ENCODE results near the gene BHLHA15. TPM values are rescaled to one million over a fixed set of nuclear protein-coding genes. Genes with fewer than 3 reads are reported as not detected.

Gene BHLHA15
- total RNA-seq, 2 donors from 2014 or later, result 0.71 TPM; not detected in 1

DNA sequence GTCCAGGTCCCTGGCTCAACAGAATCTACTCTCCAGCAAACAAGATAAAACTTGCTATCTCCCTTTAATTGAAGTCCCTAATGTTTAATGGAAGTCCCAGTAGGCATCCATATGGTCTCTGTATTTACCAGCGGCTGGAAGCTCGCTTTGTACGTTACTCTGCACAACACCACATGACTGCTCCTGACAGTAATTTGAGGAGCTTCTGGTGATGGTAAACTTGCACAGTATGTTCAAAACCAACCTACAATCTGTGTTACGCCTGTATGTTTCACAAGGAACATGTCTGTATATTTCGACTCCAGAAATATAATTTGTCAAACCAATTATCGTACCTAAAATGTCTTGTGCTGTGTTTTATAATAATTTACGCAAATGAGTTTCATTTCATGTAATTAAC is 45.2 kb downstream of the BHLHA15 start:
- intact Hi-C loops (cut with DNase I), result no loop called here
- no peak for DNase-seq (ENCODE audit: low spot score)

DNA sequence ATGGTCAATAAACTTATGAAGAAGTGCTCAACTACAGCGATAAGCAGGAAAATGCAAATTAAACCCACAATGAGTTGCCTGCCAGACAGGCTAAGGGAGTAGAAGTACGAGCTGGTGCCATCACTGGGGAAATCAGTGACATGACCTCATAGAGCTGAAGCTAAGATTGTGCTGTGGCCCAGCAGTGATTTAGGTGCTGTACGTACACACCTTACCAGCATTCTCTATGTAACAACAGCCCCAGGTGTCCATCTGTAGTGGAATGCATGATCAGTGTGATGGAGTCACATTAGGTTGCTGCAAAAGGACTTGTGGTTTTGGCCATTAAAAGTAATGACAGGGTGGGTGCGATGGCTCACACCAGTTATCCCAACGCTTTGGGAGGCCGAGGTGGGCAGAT is 46.5 kb downstream of the BHLHA15 start:
- DNase-seq (ENCODE audit: low spot score), result no peak
- intact Hi-C loops (cut with DNase I), result no loop called here

Other genes starting within 250 kb of the BHLHA15 start
- gene OCM2, start 221.2 kb upstream of the BHLHA15 start, total RNA-seq, result not detected
- gene LMTK2, start 104.6 kb upstream of the BHLHA15 start, total RNA-seq, result 10 to 100 TPM; 13.0 to 17.9 TPM
- 10 to 100 TPM; 29.7 to 36.7 TPM for gene TECPR1, start 40.8 kb downstream of the BHLHA15 start, total RNA-seq
- gene BRI3, start 70.2 kb downstream of the BHLHA15 start, total RNA-seq, result 100 to 1,000 TPM; 183 to 193 TPM
- 1 to 10 TPM; 1.5 to 1.6 TPM for gene BAIAP2L1, start 189.7 kb downstream of the BHLHA15 start, total RNA-seq